Esophagus squamous epithelium (tissue), 5 donors: Measurements from ENCODE around the gene BRDT. TPM values are rescaled to one million over a fixed set of nuclear protein-coding genes. Genes with fewer than 3 reads are reported as not detected.

Experiments
- DNase-seq: peaks from one replicate; lab custom pipeline; 2025; lab: John Stamatoyannopoulos, UW
- H3K27ac ChIP-seq, 4 donors: fragments of 200-600 bp; sonication (generic); one replicate each; pipeline ENCODE4 v1.5.1; 2016 to 2019; ENCODE audit warnings: mild to moderate bottlenecking in 1 of 4
- H3K27me3 ChIP-seq, 4 donors: fragments of 200-600 bp; sonication (generic); 1 replicate in 3 of 4; 2 replicates in 1 of 4; pipeline versions ENCODE4 v1.5.1 to v1.6.0; 2017 to 2021; ENCODE audit warnings: antibody characterized with exemption in 1 of 4
- H3K36me3 ChIP-seq, 3 donors: fragments of 200-600 bp; sonication (generic); one replicate each; pipeline ENCODE4 v1.5.1; 2016 to 2019
- H3K4me1 ChIP-seq, 3 donors: fragments of 200-600 bp; sonication (generic); one replicate each; pipeline ENCODE4 v1.5.1; 2017 to 2019
- H3K4me3 ChIP-seq, 4 donors: fragments of 200-600 bp; sonication (generic); 1 replicate in 3 of 4; 2 replicates in 1 of 4; pipeline ENCODE4 v1.5.1; 2016 to 2019; ENCODE audit warnings: mild to moderate bottlenecking in 2 of 4, moderate library complexity in 1 of 4
- H3K9me3 ChIP-seq, 3 donors: fragments of 200-600 bp; sonication (generic); one replicate each; pipeline ENCODE4 v1.5.1; 2016 to 2019
- POLR2A ChIP-seq, 4 donors: fragments of 450-650 bp; IDR thresholded peaks; one replicate each; pipeline ENCODE4 v1.6.1; 2017; ENCODE audit warnings: antibody characterized with exemption in 4 of 4, mild to moderate bottlenecking in 4 of 4, moderate library complexity in 3 of 4
- WGBS, 2 donors: methylation state at CpG; one replicate each; pipeline ENCODE4 v1.1.5; 2018; 5-methylcytosine and 5-hydroxymethylcytosine counted together
- intact Hi-C: fragments of 100-400 bp; cut with DNase I; formaldehyde crosslinking; loops from one replicate; pipeline ENCODE4 v1.15.0; 2022
- total RNA-seq, 4 donors: library from RNA; depleted of rRNA; stranded (reverse); fragments of >200 nt; gene quantifications; one replicate each; pipeline ENCODE4 v1.1.0, GENCODE V29; 2016
- TF ChIP-seq, protein P1 (sequence below), 6 experiments: fragments of 450-650 bp in 4 of 6; fragments of 200-600 bp in 2 of 6; sonication (generic) in 2 of 6; IDR thresholded peaks; one replicate each; pipeline ENCODE4 v1.5.1; 2016 to 2019; ENCODE audit warnings: antibody characterized with exemption in 6 of 6, mild to moderate bottlenecking in 4 of 6, moderate library complexity in 4 of 6
- donor health status: DM: yes; HTN: yes; CAD: no.

BRDT gene
- total RNA-seq, 4 donors from 2014 or later: not detected

DNA sequence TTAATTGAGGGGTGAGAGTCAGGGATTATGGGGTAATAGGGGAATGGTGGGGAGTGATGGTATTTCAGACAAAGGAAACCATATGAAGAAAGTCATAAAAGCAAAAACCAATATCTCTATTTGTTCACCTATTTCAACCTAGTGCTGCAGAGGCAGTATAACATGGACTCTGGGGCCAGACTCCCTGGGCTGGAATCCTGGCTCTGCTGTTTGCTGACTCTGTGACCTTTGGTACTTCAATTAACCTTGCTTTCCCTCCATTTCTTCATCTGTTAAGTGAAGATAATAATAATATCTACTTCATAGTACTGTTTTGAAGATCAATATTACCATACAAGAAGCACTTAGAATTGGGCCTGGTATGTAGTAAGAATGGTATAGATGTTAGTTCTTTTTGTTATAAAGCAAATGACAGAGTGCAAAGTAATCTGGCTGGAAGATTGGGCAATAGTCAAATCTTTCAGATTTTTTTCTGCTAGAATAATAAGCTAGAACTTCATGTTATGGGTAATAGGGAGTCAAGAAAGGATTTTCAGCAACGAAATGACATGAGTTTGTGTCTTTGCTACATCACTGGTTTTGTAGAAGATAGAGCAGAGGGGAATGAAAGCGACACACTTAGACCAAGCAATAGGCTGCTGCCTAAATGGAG, 89.6 kb downstream of the BRDT start:
- Histone ChIP-seq H3K27me3 (no peaks in the 10 kb centered on the region), H3K9me3 (no peaks in the 10 kb centered on the region), H3K4me1 (no peaks in the 10 kb centered on the region), H3K36me3 (no peaks in the 10 kb centered on the region), H3K27ac (no peak overlapping the region), H3K4me3 (no peak overlapping the region)
- intact Hi-C loops: no loop called here
- WGBS, 2 donors: 74% methylated on average over 2 of the region's 2 CpGs
- TF ChIP-seq POLR2A (IDR thresholded peaks at IDR 0.05): no peak
- TF ChIP-seq, protein P1, sequence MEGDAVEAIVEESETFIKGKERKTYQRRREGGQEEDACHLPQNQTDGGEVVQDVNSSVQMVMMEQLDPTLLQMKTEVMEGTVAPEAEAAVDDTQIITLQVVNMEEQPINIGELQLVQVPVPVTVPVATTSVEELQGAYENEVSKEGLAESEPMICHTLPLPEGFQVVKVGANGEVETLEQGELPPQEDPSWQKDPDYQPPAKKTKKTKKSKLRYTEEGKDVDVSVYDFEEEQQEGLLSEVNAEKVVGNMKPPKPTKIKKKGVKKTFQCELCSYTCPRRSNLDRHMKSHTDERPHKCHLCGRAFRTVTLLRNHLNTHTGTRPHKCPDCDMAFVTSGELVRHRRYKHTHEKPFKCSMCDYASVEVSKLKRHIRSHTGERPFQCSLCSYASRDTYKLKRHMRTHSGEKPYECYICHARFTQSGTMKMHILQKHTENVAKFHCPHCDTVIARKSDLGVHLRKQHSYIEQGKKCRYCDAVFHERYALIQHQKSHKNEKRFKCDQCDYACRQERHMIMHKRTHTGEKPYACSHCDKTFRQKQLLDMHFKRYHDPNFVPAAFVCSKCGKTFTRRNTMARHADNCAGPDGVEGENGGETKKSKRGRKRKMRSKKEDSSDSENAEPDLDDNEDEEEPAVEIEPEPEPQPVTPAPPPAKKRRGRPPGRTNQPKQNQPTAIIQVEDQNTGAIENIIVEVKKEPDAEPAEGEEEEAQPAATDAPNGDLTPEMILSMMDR (IDR thresholded peaks at IDR 0.05): no peak
- no peak for DNase-seq

- no peaks in the 10 kb centered on the region for H3K9me3 ChIP-seq
- no peaks in the 10 kb centered on the region for H3K27me3 ChIP-seq
- H3K36me3 ChIP-seq: no peaks in the 10 kb centered on the region
- no peak for TF ChIP-seq POLR2A (IDR thresholded peaks at IDR 0.05)
- TF ChIP-seq, protein P1 (IDR thresholded peaks at IDR 0.05): no peak
- 77 to 82% methylated on average over 1 of the region's 1 CpG for WGBS, 2 donors
- intact Hi-C loops: no loop called here
- no peak overlapping the region for H3K4me3 ChIP-seq
- no peaks in the 10 kb centered on the region for H3K4me1 ChIP-seq
- H3K27ac ChIP-seq: no peak overlapping the region
- no peak for DNase-seq
Measured at GRCh38 chr1:92040971-92041370, 91.8 kb downstream of the BRDT start.

- Histone ChIP-seq H3K4me1 (no peaks in the 10 kb centered on the region), H3K36me3 (no peaks in the 10 kb centered on the region), H3K27me3 (no peaks in the 10 kb centered on the region), H3K4me3 (no peak overlapping the region), H3K9me3 (no peaks in the 10 kb centered on the region), H3K27ac (no peak overlapping the region)
- WGBS, 2 donors: 35 to 45% methylated on average over 5 of the region's 5 CpGs
- TF ChIP-seq POLR2A (IDR thresholded peaks at IDR 0.05): no peak
- TF ChIP-seq, protein P1 (IDR thresholded peaks at IDR 0.05): no peak
- intact Hi-C loops: no loop called here
- no peak for DNase-seq
Measured at GRCh38 chr1:92043621-92044020, 94.4 kb downstream of the BRDT start.

- Histone ChIP-seq H3K27me3 (no peaks in the 10 kb centered on the region), H3K27ac (no peak overlapping the region), H3K36me3 (no peaks in the 10 kb centered on the region), H3K4me3 (no peak overlapping the region), H3K4me1 (no peaks in the 10 kb centered on the region), H3K9me3 (no peaks in the 10 kb centered on the region)
- TF ChIP-seq, protein P1 (IDR thresholded peaks at IDR 0.05): no peak
- TF ChIP-seq POLR2A (IDR thresholded peaks at IDR 0.05): no peak
- intact Hi-C loops: no loop called here
- WGBS, 2 donors: 87 to 88% methylated on average over 2 of the region's 2 CpGs
- no peak for DNase-seq
Measured at GRCh38 chr1:92045766-92046495, 96.7 kb downstream of the BRDT start.

DNA sequence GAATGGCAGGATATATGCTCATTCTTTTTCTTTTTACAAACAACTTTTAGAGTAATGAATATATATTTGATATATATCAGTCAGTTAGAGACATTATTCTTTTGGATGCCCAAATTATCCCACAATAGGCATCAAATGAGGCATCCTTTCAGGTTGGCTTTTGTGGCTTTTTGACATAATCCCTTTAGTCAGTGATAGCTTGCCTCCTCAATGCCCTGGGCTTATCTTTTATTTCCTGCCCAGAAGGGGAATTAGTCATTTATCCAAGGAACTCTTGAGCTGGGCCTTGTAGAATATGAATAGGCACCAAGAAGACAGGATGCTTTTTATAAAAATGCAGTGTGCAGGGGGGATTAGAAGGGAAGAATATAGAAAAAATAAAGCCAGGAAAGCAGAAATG, 102.7 kb downstream of the BRDT start:
- Histone ChIP-seq H3K9me3 (no peaks in the 10 kb centered on the region), H3K4me3 (no peak overlapping the region), H3K4me1 (no peaks in the 10 kb centered on the region), H3K36me3 (no peaks in the 10 kb centered on the region), H3K27ac (no peak overlapping the region), H3K27me3 (no peaks in the 10 kb centered on the region)
- intact Hi-C loops: no loop called here
- DNase-seq: no peak
- TF ChIP-seq, protein P1 (IDR thresholded peaks at IDR 0.05): no peak
- TF ChIP-seq POLR2A (IDR thresholded peaks at IDR 0.05): no peak
